HG03469 (cell line): ENCODE data around the gene CATSPERD.

Source experiments
- ATAC-seq: cut with Tn5 transposase; IDR thresholded peaks from one replicate; pipeline ENCODE4 v1.9.1; 2021; ENCODE audit warnings: mild to moderate bottlenecking, moderate library complexity, moderate number of reproducible peaks; ENCODE audit not compliant: unreplicated experiment

The CATSPERD gene

DNA sequence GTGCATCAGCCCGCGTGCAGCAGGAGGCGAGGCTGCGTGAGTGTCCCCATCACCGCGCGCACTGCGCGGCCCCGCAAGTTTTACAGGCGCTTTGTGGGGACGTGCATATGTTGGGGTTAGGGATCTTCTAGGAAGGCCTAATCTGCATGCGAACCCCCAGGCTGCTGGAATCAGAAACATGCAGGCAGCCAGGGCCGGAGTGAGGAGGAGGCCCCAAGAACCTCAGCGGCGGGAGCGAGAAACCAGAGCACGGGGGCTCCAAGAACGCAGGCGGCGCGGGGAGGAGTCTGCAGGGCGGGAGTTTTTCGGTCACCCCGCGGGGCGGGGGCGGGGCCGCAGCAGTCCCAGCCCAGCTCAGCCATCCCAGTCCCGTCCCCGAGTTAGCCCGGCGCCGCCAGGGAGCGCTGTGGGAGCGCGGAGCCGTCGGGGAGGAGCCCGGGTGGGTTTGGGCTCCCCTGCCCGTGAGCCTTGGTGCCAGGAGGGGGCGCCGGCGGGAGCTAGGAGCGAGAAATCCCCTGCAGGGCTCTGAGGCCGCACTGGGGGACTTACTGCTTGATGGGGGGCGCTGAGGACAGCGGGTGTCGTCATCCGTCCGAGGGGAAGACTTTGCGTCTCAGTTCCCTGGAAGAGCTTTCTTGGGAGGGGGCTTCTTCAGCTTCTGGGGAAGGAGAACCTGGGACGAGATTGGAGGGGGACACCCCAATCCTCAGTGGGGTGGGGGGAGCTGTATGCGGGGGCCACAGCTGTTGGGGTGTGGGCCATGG lies 83.5 kb downstream of the CATSPERD start:
- ATAC-seq: no peak

DNA sequence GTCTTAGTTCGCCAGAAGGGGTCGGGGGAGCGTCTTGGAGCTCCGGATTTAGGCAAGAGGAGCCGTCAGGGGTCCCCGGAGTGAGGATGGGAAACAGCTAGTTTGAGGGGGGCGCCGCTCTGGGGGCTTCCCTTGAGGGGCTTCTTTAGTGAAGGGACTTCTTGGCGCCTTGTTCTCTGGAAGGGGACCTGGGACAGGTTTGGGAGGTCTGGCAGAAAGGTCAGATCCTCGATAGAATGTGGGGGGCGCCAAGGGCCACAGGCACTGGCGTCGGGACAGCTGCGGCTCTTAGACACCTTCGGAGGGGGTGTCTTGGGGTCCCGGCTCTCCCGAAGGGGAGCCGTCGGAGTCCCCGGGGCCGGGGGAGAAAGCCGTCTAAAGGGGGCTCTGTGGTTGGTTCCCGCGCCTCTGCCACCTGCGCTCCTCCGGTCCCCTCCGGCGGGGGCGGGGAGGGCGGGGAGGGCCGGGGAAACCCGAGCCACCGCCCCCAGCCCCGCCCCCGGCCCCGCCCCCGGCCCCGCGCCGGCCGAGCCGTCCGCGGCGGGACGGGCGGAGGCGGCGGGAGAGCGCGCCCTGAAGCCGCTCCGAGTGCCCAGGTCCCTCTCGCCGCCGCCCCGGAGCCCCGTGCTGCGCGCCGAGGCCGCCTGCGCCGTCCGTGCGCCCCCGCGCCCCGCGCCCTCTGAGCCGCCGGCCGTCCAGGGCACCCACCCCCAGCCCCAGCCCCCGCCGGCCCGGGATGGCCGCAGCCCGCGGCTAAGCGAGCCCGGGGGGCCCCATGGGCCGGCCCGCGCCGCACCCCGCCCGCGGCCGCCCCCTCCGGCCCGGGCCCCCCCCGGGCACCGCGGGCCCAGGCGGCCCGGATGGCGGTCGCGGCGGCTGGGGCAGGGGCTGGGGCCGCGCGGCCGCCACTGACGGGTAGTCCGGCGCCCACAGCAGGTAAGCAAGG lies 84.4 kb downstream of the CATSPERD start, which contains the start of gene NRTN:
NRTN (plus strand) TSS at position 552 of the 946 bp plus-strand sequence. CDS start 19,099 bp downstream, outside the sequence.
- ATAC-seq: no peak

DNA sequence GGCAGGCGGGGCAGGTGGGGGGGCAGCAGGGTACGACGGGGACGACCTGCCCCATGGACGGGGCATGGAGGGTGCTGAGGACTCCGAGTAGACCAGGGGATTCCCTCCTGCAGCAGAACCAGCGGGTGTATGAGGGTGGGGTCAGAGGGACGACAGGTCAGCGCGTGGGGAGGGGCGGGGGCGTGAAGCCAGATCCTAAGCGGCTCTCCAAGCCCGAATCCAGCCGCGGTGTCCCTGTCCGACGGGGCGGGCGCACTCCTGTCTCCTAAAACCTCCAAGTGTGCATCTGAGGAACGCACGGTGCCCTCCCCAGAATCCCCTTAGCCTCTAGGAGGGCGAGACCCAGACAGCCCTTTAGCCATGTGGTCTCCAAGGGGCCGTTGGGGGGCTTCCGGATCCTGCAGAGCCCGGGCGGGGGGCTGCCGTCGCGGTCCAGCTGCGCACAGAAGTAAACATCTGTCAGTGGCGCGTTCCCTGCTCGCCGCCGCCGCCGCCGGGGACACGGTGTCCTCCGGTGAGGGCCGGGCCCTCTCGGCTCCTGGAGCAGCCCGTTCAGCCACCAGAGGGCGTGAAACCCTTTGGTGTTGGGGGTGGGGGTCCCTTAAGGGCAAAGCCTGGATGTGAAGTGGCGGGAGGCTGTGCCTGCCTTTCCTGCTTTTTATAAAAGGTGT lies 85.2 kb downstream of the CATSPERD start:
- no peak for ATAC-seq

- no peak for ATAC-seq
Observed at GRCh38 chr19:5806133-5806489, 85.7 kb downstream of the CATSPERD start.

DNA sequence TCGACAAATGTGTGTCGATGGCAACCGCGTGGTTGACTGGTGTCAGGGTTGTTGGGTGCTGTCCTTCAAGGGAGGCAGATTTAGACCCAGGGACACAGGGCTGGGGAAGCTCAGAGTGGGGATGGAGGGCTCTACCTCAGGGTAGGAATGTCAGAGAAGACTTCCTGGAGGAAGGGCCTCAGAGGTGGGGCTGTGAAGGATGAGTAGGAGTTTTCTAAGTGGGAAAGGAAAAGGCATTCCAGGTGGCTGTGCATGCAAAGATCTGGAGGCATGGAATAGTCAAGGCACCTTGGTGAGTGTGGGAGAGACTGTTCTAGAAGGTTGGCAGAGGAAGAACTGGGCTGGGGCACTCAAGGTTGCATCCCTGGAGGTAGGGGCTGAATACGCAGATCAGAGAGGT lies 86.5 kb downstream of the CATSPERD start:
- ATAC-seq: no peak

GRCh38 chr19:5808120-5808816 lies 87.8 kb downstream of the CATSPERD start:
- no peak for ATAC-seq

DNA sequence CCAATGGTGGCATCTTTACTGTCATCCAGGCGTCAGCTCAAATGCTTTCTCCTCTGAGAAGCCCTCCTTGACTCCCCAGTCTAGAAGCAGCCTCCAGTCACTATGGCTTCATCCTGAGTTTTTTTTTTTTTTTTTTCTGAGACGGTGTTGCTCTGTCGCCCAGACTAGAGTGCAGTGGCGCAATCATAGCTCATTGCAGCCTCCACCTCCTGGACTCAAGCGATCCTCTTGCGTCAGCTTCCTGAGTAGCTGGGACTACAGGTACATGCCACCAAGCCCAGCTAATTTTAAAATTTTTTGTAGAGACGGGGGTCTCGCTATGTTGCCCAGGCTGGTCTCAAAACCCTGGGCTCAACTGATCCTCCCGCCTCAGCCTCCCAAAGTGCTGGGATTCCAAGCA lies 88.6 kb downstream of the CATSPERD start:
- ATAC-seq: no peak

- ATAC-seq: no peak
Observed at GRCh38 chr19:5809469-5809868, 89.0 kb downstream of the CATSPERD start.

DNA sequence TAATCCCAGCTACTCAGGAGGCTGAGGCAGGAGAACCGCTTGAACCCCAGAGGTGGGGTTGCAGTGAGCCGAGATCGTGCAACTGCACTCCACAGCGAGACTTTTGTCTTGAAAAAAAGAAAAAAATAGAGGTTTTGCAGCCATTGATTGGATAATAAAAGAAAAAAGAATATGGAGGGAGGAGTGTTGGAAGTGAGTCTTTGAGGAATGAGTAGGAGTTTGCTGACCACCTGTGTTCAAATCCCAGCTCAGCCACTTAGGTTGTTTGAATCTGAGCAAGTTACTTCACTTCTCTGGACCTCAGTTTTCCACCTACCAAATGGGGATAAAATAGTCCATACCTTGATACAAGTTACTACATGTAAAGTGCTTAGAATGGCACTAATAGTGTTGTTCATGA lies 90.7 kb downstream of the CATSPERD start:
- ATAC-seq: no peak

DNA sequence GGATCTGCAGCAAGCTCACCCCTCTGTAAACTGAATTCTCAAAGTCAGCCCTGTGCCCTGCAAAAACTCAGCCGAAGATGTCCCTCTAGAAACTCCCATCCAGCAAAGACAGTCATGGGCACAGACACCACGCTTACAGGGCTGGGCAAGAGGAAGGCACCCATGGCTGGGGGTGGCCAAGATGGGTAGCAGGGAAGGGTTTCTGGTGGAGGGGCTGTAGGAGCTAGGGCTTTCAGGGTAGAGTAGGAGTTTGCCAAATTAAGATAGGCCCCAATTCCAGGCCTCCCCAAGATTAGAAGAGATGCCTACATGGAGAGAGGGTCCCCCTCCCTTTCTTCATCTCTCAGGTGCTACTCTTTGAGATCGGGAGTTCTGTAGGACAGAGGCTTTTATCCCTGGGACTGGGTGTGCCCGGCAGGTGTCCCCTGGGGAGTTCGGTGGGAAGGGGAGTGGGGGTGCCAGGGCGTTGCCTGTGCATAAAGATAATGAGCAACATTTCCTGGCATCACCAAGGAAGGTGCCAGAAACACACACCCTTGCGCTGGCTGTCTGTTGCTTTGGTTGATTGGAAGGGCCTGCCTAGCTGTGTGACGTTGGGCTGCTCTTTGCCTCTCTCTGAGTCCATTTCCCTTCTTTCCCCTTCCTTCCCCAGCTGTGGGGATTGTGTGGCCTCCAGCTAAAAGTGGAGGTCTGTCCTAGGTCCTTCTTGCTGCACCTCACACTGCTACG lies 93.8 kb downstream of the CATSPERD start:
- ATAC-seq: no peak

- no peak for ATAC-seq
Observed at GRCh38 chr19:5814852-5815246, 94.4 kb downstream of the CATSPERD start.

DNA sequence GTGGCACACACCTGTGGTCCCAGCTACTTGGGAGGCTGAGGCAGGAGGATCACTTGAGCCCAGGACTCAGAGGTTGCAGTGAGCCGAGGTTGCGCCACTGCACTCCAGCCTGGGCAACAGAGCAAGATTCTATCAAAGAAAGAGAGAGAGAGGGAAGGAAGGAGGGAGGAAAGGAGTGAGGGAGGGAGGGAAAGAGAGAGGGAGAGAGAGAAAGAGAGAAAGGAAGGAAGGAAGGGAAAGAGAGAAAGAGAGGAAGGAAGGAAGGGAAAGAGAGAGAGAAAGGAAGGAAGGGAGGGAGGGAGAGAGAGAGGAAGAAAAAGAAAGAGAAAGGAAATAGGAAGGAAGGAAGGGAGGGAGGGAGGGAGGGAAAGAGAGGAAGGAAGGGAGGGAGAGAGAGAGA lies 96.8 kb downstream of the CATSPERD start:
- no peak for ATAC-seq

DNA sequence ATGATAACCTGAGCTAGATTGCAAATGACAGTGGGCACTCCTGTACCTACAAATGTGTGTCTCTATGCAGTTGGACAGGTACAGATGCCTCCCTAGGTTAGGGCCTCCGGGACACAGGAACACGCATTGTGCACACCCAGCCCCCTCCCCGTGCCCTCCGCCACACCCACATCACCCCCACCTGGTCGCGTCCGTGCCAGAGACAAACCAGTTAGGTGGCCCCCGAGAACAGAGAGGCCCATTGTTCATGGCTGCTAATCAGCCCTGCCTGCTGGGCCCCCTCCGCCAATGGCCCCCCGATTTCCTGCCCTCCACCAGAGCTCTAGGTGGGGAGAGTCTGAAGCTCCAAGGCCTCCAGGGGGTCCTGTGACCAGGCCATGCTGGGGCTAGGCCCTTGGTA lies 98.2 kb downstream of the CATSPERD start:
- ATAC-seq: no peak

GRCh38 chr19:5820785-5821184 lies 100.3 kb downstream of the CATSPERD start:
- no peak for ATAC-seq

GRCh38 chr19:5821521-5822180 lies 101.2 kb downstream of the CATSPERD start:
- ATAC-seq: no peak

GRCh38 chr19:5822181-5822844 lies 101.9 kb downstream of the CATSPERD start:
- no peak for ATAC-seq

GRCh38 chr19:5823579-5824281 lies 103.3 kb downstream of the CATSPERD start:
- no peak for ATAC-seq

DNA sequence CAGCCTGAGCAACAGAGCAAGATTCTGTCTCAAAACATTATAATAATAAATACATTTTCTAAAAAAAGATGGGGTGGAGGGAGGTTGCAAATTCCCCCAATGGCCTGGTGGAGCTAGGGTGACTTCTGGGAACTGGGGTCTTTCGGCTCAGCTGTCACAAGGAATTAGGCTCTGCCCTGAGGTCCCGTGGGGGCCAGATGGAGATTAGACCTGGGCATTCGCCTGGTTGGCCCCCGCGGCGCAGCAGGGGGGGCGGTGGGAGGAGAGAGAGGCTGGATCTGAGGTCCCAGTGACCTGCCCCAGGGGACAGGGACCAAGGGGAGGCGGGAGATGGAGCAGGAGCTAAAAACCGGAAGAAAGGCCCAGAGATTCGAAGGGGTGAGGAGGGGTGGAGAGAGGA lies 104.3 kb downstream of the CATSPERD start:
- ATAC-seq: no peak
